HepG2 (cell line): ENCODE measurements around the gene ATP8A2. TPM values are rescaled to one million over a fixed set of nuclear protein-coding genes. Genes with fewer than 3 reads are reported as not detected.
A peak's percentile ranks its signal among the peaks of the same experiment; 100 is the strongest.

Experiments used
- ATAC-seq: fragments of 200-7000 bp; cut with Tn5 transposase; 3 replicates; pipeline ENCODE4 v1.9.1; 2020; ENCODE audit warnings: mild to moderate bottlenecking, moderate library complexity
- BruUV-seq: library from RNA; stranded (reverse); fragments of 400-500 nt; replicated peaks from 2 replicates; lab custom pipeline; 2021; lab: Mats Ljungman, UMichigan
- CTCF ChIA-PET: fragments of 300-600 bp; formaldehyde crosslinking; extraction: SDS; loops from one replicate; lab custom pipeline; 2021; ENCODE audit warnings: low total read pairs, inconsistent platforms, low intra/inter-chr PET ratio; lab: Yijun Ruan, JAX
- POLR2A ChIA-PET: fragments of 350-600 bp; sonication (Branson Sonifier 250); formaldehyde crosslinking; loops from one replicate; lab custom pipeline; 2020; ENCODE audit warnings: antibody characterized with exemption, inconsistent platforms; lab: Yijun Ruan, JAX
- DNase-seq: peaks from one replicate; pipeline ENCODE4 v3.0.0-alpha.2; 2015; ENCODE audit warnings: low spot score
- FAIRE-seq: peaks from 3 replicates; lab custom pipeline; 2011; peaks lifted over from hg19 to GRCh38; lab: Jason Lieb, UNC
- H2AFZ ChIP-seq: one replicate; pipeline ENCODE4 v1.6.1; 2011; ENCODE audit warnings: low read length, inconsistent platforms
- H3K27ac ChIP-seq: fragments of 300-600 bp; 3 replicates; pipeline ENCODE4 v1.8.0; 2011; ENCODE audit warnings: mixed run types, mild to moderate bottlenecking, mixed read lengths, low read length, inconsistent platforms; ENCODE audit not compliant: insufficient read depth; ENCODE audit errors: extremely low read length
- H3K27me3 ChIP-seq, 2 experiments: fragments of 200-600 bp in 1 of 2; 2 replicates in 1 of 2; 3 replicates in 1 of 2; pipeline versions ENCODE4 v1.6.0 to v1.8.0; 2011; ENCODE audit warnings: low read length in 2 of 2, mild to moderate bottlenecking in 2 of 2, moderate library complexity in 2 of 2, inconsistent platforms in 1 of 2; ENCODE audit not compliant: insufficient read depth in 2 of 2, control insufficient read depth in 1 of 2
- H3K36me3 ChIP-seq, 2 experiments: fragments of 200-600 bp in 1 of 2; replicated peaks in 1 of 2; 2 replicates in 1 of 2; 3 replicates in 1 of 2; pipeline versions ENCODE4 v1.5.1 to v1.8.0; 2011; ENCODE audit warnings: low read length in 2 of 2, inconsistent platforms in 1 of 2; ENCODE audit not compliant: insufficient read depth in 2 of 2, control insufficient read depth in 1 of 2
- H3K4me1 ChIP-seq: 2 replicates; pipeline ENCODE4 v1.5.1; 2012; ENCODE audit warnings: low read length, inconsistent platforms; ENCODE audit not compliant: insufficient read depth
- H3K4me2 ChIP-seq: 2 replicates; pipeline ENCODE4 v1.6.0; 2011; ENCODE audit warnings: low read depth, low read length, inconsistent platforms
- H3K4me3 ChIP-seq, 3 experiments: fragments of 200-600 bp in 1 of 3; sonication (generic), shearing (Covaris generic) in 1 of 3; replicated peaks in 1 of 3; 2 replicates each; pipeline ENCODE4 v1.5.1; 2011 to 2016; ENCODE audit warnings: low read length in 3 of 3, inconsistent platforms in 2 of 3, low read depth in 2 of 3, mild to moderate bottlenecking in 2 of 3, control low read depth in 1 of 3, mixed read lengths in 1 of 3; ENCODE audit not compliant: insufficient read depth in 1 of 3
- H3K79me2 ChIP-seq: one replicate; pipeline ENCODE4 v1.6.1; 2011; ENCODE audit warnings: low read length, inconsistent platforms; ENCODE audit not compliant: insufficient read depth
- H3K9ac ChIP-seq: 2 replicates; pipeline ENCODE4 v1.6.0; 2011; ENCODE audit warnings: mild to moderate bottlenecking, low read depth, low read length, inconsistent platforms; ENCODE audit not compliant: insufficient read depth
- H3K9me3 ChIP-seq: 2 replicates; pipeline ENCODE4 v1.5.1; 2012; ENCODE audit warnings: mild to moderate bottlenecking, low read length
- H4K20me1 ChIP-seq: 2 replicates; pipeline ENCODE4 v1.6.0; 2011; ENCODE audit warnings: inconsistent platforms, mild to moderate bottlenecking, low read length, moderate library complexity; ENCODE audit not compliant: insufficient read depth
- ATF7-NPFF ChIP-seq: sonication (generic); formaldehyde crosslinking; IDR thresholded peaks from 2 replicates; pipeline ENCODE4 v1.8.1; 2023; ENCODE audit warnings: mild to moderate bottlenecking, low read depth, missing genetic modification reagents, moderate library complexity
- EHMT2 ChIP-seq: fragments of 200-600 bp; sonication (generic); IDR thresholded peaks from 2 replicates; pipeline ENCODE4 v1.7.0; 2017; ENCODE audit warnings: antibody characterized with exemption, low read depth, low read length, borderline replicate concordance
- FOXK1 ChIP-seq: sonication (generic); formaldehyde crosslinking; IDR thresholded peaks from 2 replicates; pipeline ENCODE4 v1.4.0; 2020; ENCODE audit warnings: low read depth, missing genetic modification reagents, borderline replicate concordance
- GFI1 ChIP-seq: sonication (generic); formaldehyde crosslinking; IDR thresholded peaks from 2 replicates; pipeline ENCODE4 v1.5.0; 2020; ENCODE audit warnings: missing genetic modification reagents, mild to moderate bottlenecking, borderline replicate concordance
- SAFB2 ChIP-seq: sonication (generic); formaldehyde crosslinking; IDR thresholded peaks from 2 replicates; pipeline ENCODE4 v1.5.1; 2020; ENCODE audit warnings: missing genetic modification reagents, low read depth, mild to moderate bottlenecking, borderline replicate concordance
- TBP ChIP-seq: sonication (generic); formaldehyde crosslinking; IDR thresholded peaks from 2 replicates; pipeline ENCODE4 v1.5.0; 2020; ENCODE audit warnings: missing genetic modification reagents
- ZBTB42 ChIP-seq: sonication (generic); formaldehyde crosslinking; IDR thresholded peaks from 2 replicates; pipeline ENCODE4 v1.5.0; 2020; ENCODE audit warnings: mild to moderate bottlenecking, missing genetic modification reagents
- ZNF138 ChIP-seq: sonication (generic); formaldehyde crosslinking; IDR thresholded peaks from 2 replicates; pipeline ENCODE4 v1.5.0; 2020; ENCODE audit warnings: mild to moderate bottlenecking, low read depth, missing genetic modification reagents
- ZNF143 ChIP-seq: sonication (generic); formaldehyde crosslinking; IDR thresholded peaks from 2 replicates; pipeline ENCODE4 v1.4.0; 2020; ENCODE audit warnings: missing genetic modification reagents
- ZNF24 ChIP-seq: fragments of 450-650 bp; IDR thresholded peaks from 2 replicates; pipeline ENCODE4 v1.6.1; 2017; ENCODE audit warnings: antibody characterized with exemption, mild to moderate bottlenecking
- ZNF256 ChIP-seq: sonication (generic); formaldehyde crosslinking; conservative IDR thresholded peaks from 2 replicates; pipeline ENCODE4 v1.4.0; 2020; ENCODE audit warnings: missing genetic modification reagents
- ZNF3 ChIP-seq: IDR thresholded peaks from 2 replicates; pipeline ENCODE4 v1.7.0; 2017; ENCODE audit warnings: inconsistent platforms
- ZSCAN25 ChIP-seq: sonication (generic); formaldehyde crosslinking; IDR thresholded peaks from 2 replicates; pipeline ENCODE4 v1.8.0; 2022; ENCODE audit warnings: mild to moderate bottlenecking, missing genetic modification reagents
- WGBS: methylation state at CpG from one replicate; pipeline ENCODE4 v1.1.6; 2017; ENCODE audit warnings: low lambda C conversion rate; 5-methylcytosine and 5-hydroxymethylcytosine counted together
- in situ Hi-C: cut with HindIII; loops from 2 replicates; pipeline ENCODE4 v1.10.0; 2017; ENCODE audit warnings: low pct_unique_long_range_greater_than_20kb; ENCODE audit not compliant: extremely low pct_ligation_motif_present
- intact Hi-C: fragments of 100-400 bp; cut with micrococcal nuclease; formaldehyde crosslinking; loops from one replicate; pipeline ENCODE4 v1.10.0; 2022; ENCODE audit not compliant: unreplicated experiment
- polyA plus RNA-seq, 8 experiments: library from polyadenylated mRNA; depleted of rRNA in 3 of 8; stranded (reverse) in 7 of 8; unstranded in 1 of 8; fragments of >200 nt; fragmentation: Illumina TruSeq in 4 of 8; extraction: Trizol in 4 of 8; gene quantifications; 2 replicates each; pipeline versions ENCODE4 v1.2.1 to v1.2.3, GENCODE V29; 2011 to 2016; ENCODE audit warnings: low read depth in 4 of 8, missing spikeins in 1 of 8, mixed read lengths in 1 of 8; ENCODE audit not compliant: insufficient read depth in 1 of 8
- total RNA-seq, 5 experiments: library from RNA; depleted of rRNA; stranded (reverse); fragments of >200 nt; fragmentation: Illumina TruSeq; extraction: Trizol; gene quantifications; 2 replicates each; pipeline ENCODE4 v1.2.3, GENCODE V29; 2016; ENCODE audit warnings: low read depth in 1 of 5
- TF ChIP-seq, protein P1 (sequence below): sonication (generic); formaldehyde crosslinking; IDR thresholded peaks from 2 replicates; pipeline ENCODE4 v1.9.0; 2022; ENCODE audit warnings: low read depth, missing genetic modification reagents
- TF ChIP-seq, protein P2 (sequence below): sonication (generic); formaldehyde crosslinking; IDR thresholded peaks from 2 replicates; pipeline ENCODE4 v1.4.0; 2020; ENCODE audit warnings: missing genetic modification reagents, borderline replicate concordance
- TF ChIP-seq, protein P3 (sequence below): sonication (generic); formaldehyde crosslinking; IDR thresholded peaks from 2 replicates; pipeline ENCODE4 v1.5.1; 2020; ENCODE audit warnings: mild to moderate bottlenecking, missing genetic modification reagents, borderline replicate concordance
- TF ChIP-seq, protein P4 (sequence below): sonication (generic); formaldehyde crosslinking; IDR thresholded peaks from 2 replicates; pipeline ENCODE4 v1.5.0; 2020; ENCODE audit warnings: mild to moderate bottlenecking, low read depth, missing genetic modification reagents, borderline replicate concordance

ATP8A2 gene
- total and polyA plus RNA-seq, 2 of the 13 experiments (the other 11 are each of a cell fraction or from before 2014, with no cell fraction given): 0.09 TPM; not detected in 1

DNA sequence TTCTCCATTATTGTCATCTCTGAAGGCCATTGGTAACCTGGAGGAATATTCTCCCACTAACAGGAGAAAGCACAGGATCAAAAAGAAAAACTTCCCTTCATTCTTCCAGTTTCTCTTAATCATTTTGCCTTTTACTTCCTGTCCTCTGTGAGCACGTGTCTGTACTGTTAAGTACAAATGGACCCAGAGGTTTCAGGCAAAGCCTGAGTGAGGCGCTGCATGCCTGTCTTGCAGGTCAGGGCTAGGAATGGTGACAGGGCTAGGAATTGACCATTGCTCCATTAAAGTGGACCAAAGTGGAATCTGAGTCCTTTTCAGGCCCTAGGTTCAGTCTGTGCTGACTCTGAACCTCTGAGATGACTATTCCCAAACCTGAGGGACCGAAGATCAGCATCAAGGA, 353.3 kb downstream of the ATP8A2 start (continued):
- TF ChIP-seq, protein P1, sequence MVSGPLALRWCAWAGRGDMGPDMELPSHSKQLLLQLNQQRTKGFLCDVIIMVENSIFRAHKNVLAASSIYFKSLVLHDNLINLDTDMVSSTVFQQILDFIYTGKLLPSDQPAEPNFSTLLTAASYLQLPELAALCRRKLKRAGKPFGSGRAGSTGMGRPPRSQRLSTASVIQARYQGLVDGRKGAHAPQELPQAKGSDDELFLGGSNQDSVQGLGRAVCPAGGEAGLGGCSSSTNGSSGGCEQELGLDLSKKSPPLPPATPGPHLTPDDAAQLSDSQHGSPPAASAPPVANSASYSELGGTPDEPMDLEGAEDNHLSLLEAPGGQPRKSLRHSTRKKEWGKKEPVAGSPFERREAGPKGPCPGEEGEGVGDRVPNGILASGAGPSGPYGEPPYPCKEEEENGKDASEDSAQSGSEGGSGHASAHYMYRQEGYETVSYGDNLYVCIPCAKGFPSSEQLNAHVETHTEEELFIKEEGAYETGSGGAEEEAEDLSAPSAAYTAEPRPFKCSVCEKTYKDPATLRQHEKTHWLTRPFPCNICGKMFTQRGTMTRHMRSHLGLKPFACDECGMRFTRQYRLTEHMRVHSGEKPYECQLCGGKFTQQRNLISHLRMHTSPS (CRISPR knock-in tag): no peak
- TF ChIP-seq, protein P2, sequence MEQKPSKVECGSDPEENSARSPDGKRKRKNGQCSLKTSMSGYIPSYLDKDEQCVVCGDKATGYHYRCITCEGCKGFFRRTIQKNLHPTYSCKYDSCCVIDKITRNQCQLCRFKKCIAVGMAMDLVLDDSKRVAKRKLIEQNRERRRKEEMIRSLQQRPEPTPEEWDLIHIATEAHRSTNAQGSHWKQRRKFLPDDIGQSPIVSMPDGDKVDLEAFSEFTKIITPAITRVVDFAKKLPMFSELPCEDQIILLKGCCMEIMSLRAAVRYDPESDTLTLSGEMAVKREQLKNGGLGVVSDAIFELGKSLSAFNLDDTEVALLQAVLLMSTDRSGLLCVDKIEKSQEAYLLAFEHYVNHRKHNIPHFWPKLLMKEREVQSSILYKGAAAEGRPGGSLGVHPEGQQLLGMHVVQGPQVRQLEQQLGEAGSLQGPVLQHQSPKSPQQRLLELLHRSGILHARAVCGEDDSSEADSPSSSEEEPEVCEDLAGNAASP (CRISPR knock-in tag): no peak
- TF ChIP-seq ZNF138 (CRISPR knock-in tag) (no peak), ZNF24 (no peak), ZSCAN25 (CRISPR knock-in tag) (no peak), ZNF143 (CRISPR knock-in tag) (no peak)
- TF ChIP-seq, protein P3, sequence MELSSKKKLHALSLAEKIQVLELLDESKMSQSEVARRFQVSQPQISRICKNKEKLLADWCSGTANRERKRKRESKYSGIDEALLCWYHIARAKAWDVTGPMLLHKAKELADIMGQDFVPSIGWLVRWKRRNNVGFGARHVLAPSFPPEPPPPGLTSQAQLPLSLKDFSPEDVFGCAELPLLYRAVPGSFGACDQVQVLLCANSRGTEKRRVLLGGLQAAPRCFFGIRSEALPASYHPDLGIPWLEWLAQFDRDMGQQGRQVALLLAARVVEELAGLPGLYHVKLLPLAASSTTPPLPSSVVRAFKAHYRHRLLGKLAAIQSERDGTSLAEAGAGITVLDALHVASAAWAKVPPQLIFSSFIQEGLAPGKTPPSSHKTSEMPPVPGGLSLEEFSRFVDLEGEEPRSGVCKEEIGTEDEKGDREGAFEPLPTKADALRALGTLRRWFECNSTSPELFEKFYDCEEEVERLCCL: no peak

DNA sequence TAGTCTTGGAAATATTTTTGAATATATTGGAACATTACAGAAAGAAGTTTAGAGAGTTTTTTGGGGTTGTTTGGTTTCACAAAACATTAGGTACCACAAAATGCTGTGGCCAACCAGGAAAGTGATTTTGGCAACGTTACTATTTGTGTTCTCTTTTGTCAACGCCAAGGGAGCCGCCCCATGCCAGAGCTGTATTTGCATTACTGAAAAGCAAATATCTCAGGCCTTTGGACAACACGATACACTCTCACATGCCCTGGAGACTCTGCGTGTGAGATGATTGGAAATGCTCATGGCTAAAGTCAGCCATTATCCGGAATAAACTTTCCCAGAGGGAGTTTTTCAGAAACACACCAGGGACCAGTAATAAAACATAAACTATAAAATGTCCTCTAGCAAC, 355.5 kb downstream of the ATP8A2 start:
- Histone ChIP-seq H3K4me3 (no peak overlapping the region), H3K9ac (no peak overlapping the region), H3K36me3 (no peaks in the 10 kb centered on the region), H3K9me3 (no peaks in the 10 kb centered on the region), H3K27me3 (no peaks in the 10 kb centered on the region), H3K27ac (no peak overlapping the region), H3K4me2 (no peak overlapping the region), H2AFZ (no peak overlapping the region), H3K79me2 (no peaks in the 10 kb centered on the region), H3K4me1 (no peaks in the 10 kb centered on the region), H4K20me1 (no peaks in the 10 kb centered on the region)
- no TSS peak for BruUV-seq
- under 1% methylated on average over 6 of the region's 6 CpGs for WGBS
- POLR2A ChIA-PET: no interaction called here
- in situ Hi-C loops: no loop called here
- no peak for DNase-seq
- intact Hi-C loops: no loop called here
- CTCF ChIA-PET: no interaction called here
- ATAC-seq: peak; percentile 40; the same call in 1 of the 3 replicates
- no peak for FAIRE-seq
- TF ChIP-seq ATF7-NPFF (CRISPR knock-in tag): no peak
- TF ChIP-seq TBP: no peak
- TF ChIP-seq ZNF3 (CRISPR knock-in tag): no peak
- TF ChIP-seq, protein P4, sequence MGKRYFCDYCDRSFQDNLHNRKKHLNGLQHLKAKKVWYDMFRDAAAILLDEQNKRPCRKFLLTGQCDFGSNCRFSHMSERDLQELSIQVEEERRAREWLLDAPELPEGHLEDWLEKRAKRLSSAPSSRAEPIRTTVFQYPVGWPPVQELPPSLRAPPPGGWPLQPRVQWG (CRISPR knock-in tag): no peak
- no peak for TF ChIP-seq FOXK1 (CRISPR knock-in tag)
- no peak for TF ChIP-seq GFI1
- no peak for TF ChIP-seq EHMT2
- no peak for TF ChIP-seq SAFB2 (CRISPR knock-in tag)
- no peak for TF ChIP-seq ZBTB42 (CRISPR knock-in tag)
- no peak for TF ChIP-seq ZNF256 (CRISPR knock-in tag)
